KOPT-K1 (cell line): Measurements from ENCODE around the gene APCDD1L.

Experiments used
- H3K27ac ChIP-seq: fragments of 200-600 bp; sonication (generic); 2 replicates; pipeline ENCODE4 v1.5.1; 2016; ENCODE audit warnings: antibody characterized with exemption, mild to moderate bottlenecking, low read depth, low read length; ENCODE audit not compliant: poor library complexity, severe bottlenecking
- H3K36me3 ChIP-seq: fragments of 200-600 bp; sonication (generic); 2 replicates; pipeline ENCODE4 v1.5.1; 2017; ENCODE audit warnings: antibody characterized with exemption, mild to moderate bottlenecking, low read length, moderate library complexity; ENCODE audit not compliant: insufficient read depth
- H3K9me3 ChIP-seq: fragments of 200-600 bp; sonication (generic); 2 replicates; pipeline ENCODE4 v1.5.1; 2017; ENCODE audit warnings: antibody characterized with exemption, low read length, mild to moderate bottlenecking; ENCODE audit not compliant: insufficient read depth, poor library complexity, severe bottlenecking

APCDD1L gene

DNA sequence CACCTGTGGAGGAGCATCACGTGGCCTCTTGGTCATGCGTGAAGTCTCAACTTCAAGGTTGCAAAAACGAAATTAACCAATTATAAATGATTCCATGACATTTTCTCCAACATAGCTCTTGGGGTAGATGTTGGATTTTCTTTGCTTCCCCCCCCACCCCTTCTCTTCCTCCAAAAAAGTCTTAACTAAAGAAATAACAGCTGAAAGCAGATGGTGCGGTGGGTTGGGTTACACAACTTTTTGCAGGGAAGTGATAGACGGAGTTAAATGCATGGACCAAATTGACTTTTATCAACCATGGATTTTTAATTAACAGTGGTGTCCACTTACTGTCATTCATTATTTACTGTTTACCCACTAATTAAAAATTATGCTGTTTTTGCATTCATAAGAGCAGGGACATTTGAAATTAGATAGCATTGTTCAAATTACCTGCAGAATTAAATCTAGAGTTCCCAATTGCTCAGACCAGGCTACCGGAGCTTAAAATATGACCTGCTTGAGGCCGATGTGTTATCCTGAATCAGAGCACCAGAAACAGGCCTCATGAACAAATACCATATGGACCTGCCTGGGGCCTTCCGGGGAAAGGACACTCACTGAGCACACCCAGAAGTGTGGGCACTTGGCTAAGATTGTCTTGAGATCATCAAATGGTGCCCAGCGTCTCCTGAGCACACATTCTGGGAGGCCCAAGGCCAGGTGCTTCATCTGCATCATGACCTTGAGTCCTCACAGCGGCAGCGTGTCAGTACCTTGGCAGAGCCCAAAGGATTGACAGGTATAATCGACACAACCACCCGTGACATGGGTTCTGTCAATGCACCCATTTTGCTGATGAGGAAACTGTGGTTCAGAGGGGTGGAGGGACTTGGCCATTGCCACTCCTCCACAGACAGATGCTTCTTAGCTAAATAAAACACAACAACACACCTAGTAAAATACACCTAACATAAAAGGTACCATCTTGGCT lies 41.5 kb downstream of the APCDD1L start:
- Histone ChIP-seq H3K27ac (no peak overlapping the region), H3K36me3 (no peaks in the 10 kb centered on the region), H3K9me3 (peaks cover 8% of the 10 kb centered on the region)

- H3K9me3 ChIP-seq, result no peaks in the 10 kb centered on the region
- no peaks in the 10 kb centered on the region for H3K36me3 ChIP-seq
- H3K27ac ChIP-seq, result no peak overlapping the region
Measured at GRCh38 chr20:58472273-58473018, 42.8 kb downstream of the APCDD1L start.

DNA sequence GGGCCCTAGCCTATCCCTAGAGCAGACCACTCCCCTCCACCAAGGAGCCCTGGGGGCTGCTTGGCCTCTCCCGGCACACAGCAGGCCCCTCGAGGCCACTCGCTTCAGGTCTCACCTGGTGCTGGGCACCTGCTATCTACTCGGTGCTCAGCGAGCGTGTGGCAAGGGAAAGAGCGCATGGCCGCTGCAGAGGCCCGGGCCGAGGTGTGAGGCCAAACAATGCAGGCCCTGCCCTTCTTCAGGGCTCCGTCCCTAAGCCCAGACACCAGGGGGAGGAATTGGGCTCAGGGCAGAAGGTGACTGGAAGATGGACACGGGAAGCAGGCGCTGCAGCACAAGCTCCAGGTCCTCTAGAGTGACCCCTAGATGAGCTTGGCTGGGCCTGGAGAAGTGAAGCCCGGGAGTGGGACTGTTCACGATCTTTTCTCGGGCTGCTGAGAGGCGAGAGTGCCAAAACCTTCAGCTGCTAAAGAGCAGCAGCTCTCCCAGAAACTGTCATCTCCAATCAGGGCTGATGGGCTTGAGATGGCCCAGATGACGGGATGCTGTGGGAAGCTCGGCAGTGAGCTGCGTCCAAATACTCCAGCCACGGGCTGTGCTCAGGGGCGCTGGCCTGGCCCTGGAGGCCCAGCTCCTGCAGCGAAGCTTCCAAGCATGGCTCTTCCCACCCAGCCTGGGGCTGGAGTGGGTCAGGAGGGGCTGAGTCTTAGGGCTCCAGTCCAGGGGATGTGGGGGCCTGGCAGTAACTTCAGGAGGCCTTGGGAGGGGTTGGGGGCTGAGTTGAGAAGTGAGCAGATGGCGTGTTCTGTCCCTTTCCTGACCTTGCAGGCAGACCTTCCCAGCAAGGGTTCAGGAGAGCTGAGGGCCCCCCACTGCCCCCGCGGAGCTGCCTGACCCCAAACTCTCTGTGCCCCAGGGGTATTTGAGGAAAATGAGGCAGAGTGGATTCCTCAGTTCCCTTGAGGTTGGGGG lies 43.7 kb downstream of the APCDD1L start:
- no peaks in the 10 kb centered on the region for H3K36me3 ChIP-seq
- no peaks in the 10 kb centered on the region for H3K9me3 ChIP-seq
- H3K27ac ChIP-seq, result no peak overlapping the region

- H3K36me3 ChIP-seq, result no peaks in the 10 kb centered on the region
- H3K9me3 ChIP-seq, result no peaks in the 10 kb centered on the region
- no peak overlapping the region for H3K27ac ChIP-seq
Measured at GRCh38 chr20:58470336-58471192, 44.6 kb downstream of the APCDD1L start.

GRCh38 chr20:58469616-58470015 lies 45.6 kb downstream of the APCDD1L start:
- H3K27ac ChIP-seq, result no peak overlapping the region
- H3K36me3 ChIP-seq, result no peaks in the 10 kb centered on the region
- no peaks in the 10 kb centered on the region for H3K9me3 ChIP-seq

DNA sequence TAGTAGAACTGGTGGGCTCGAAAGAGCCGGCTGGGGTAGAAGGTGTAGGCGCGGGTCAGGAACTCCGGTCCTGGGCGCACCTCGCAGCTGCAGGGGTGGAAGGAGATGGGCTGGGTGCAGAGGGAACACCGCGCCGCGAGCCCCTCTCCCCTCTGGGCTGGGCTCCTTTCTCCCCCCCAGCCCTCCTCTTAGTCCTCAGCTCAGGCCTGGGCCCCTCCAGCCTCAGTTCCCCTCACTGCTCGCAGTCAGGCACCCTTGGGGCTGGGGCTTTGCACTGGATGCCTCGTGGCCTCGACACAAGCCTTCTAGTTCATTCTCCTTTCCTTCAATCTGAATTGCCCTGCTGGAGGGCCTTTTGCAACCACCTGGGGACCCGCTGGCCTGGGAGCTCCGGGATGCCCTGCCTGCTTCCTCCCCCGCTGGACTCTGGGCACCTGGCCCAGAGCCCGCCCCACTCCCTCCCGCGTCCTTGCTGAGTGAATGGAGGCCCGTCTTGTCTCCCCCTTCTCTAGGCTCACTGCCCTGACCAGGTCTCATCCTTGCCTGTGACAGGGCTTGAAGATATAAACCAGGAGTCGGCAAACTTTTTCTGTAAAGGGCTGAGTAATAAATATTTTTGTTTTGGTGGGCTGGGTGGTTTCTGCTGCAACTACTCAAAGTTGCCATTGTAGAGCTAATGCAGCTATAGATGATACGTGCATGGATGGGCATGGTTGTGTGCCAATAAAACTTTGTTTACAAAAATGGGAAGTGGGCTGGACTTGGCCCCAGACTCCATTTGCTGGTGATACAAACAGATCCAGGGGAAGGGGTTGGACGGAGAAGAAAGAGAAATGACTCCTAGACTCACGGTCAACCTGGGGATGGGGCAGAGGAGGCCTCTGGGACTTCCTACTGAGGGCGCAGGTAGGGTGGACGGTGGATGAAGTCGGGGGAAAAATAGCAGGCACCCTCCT lies 47.3 kb downstream of the APCDD1L start:
- Histone ChIP-seq H3K36me3 (no peaks in the 10 kb centered on the region), H3K9me3 (no peaks in the 10 kb centered on the region), H3K27ac (no peak overlapping the region)

DNA sequence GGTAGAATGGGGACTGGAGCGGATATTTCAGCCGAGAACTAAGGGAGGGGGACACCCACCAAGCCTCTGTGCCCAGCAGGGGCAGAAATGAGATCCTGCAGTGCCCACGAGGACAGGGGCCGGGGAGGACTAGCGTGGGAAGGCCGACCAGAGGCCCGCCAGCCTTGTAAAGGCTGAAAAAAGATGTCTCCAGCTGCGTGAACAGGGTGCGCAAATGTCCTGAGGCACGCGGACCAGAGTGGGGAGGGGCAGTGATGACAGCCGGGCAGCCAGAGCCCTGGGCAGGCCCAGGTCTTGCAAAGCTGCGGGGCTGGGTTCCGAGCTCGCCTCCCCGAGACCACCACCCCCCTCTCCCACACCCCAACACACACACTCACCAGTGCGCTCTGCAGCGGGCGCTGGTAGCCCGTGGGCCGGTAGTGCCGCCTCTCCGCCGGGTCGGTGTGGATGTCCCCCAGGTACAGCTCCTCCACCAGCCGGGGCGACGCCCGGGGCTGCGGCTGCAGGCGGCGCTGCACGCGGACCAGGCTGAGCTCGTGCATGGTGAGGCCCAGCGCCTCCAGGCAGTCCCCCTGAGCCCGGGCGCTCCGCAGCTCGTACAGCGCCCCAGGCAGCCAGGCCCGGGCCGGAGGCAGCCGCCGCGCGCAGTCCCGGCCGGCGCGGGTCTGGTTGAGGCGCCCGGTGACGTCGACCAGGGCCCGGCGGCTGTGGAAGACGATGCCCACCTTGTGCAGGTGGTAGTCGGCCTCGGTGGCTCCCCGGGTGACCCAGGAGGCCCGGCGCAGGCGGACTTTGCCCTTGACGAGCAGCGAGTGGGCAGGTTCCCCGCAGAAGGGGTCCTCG lies 48.2 kb downstream of the APCDD1L start:
- no peaks in the 10 kb centered on the region for H3K9me3 ChIP-seq
- no peak overlapping the region for H3K27ac ChIP-seq
- H3K36me3 ChIP-seq, result no peaks in the 10 kb centered on the region

GRCh38 chr20:58466095-58466708 lies 49.0 kb downstream of the APCDD1L start:
- Histone ChIP-seq H3K36me3 (no peaks in the 10 kb centered on the region), H3K27ac (no peak overlapping the region), H3K9me3 (no peaks in the 10 kb centered on the region)

- Histone ChIP-seq H3K36me3 (no peaks in the 10 kb centered on the region), H3K9me3 (no peaks in the 10 kb centered on the region), H3K27ac (no peak overlapping the region)
Measured at GRCh38 chr20:58464838-58465237, 50.4 kb downstream of the APCDD1L start.

GRCh38 chr20:58463256-58463655 lies 51.9 kb downstream of the APCDD1L start:
- H3K27ac ChIP-seq, result no peak overlapping the region
- H3K36me3 ChIP-seq, result no peaks in the 10 kb centered on the region
- no peaks in the 10 kb centered on the region for H3K9me3 ChIP-seq

GRCh38 chr20:58461899-58462298 lies 53.3 kb downstream of the APCDD1L start:
- Histone ChIP-seq H3K27ac (no peak overlapping the region), H3K36me3 (no peaks in the 10 kb centered on the region), H3K9me3 (no peaks in the 10 kb centered on the region)

GRCh38 chr20:58461104-58461503 lies 54.1 kb downstream of the APCDD1L start:
- no peak overlapping the region for H3K27ac ChIP-seq
- no peaks in the 10 kb centered on the region for H3K9me3 ChIP-seq
- no peaks in the 10 kb centered on the region for H3K36me3 ChIP-seq
